HepG2 (cell line): ENCODE data around the gene ERF. TPM values are rescaled to one million over a fixed set of nuclear protein-coding genes. Genes with fewer than 3 reads are reported as not detected.
A peak's percentile ranks its signal among the peaks of the same experiment; 100 is the strongest.

Experiments used
- ARID2 ChIP-seq: sonication (generic); formaldehyde crosslinking; IDR thresholded peaks from 2 replicates; pipeline ENCODE4 v1.8.1; 2022; ENCODE audit warnings: mild to moderate bottlenecking, missing genetic modification reagents, borderline replicate concordance
- ATF4 ChIP-seq, 2 experiments: fragments of 450-650 bp in 1 of 2; sonication (generic) in 1 of 2; formaldehyde crosslinking; IDR thresholded peaks; 2 replicates each; pipeline versions ENCODE4 v1.5.0 to v1.8.0; 2020 to 2022; ENCODE audit warnings: mild to moderate bottlenecking in 1 of 2, missing genetic modification reagents in 1 of 2
- CC2D1A ChIP-seq: sonication (generic); formaldehyde crosslinking; IDR thresholded peaks from 2 replicates; pipeline ENCODE4 v1.8.1; 2023; ENCODE audit warnings: mild to moderate bottlenecking, missing genetic modification reagents
- CHD4 ChIP-seq: fragments of 200-600 bp; sonication (generic); IDR thresholded peaks from 2 replicates; pipeline ENCODE4 v1.7.0; 2017; ENCODE audit warnings: mild to moderate bottlenecking, low read length, borderline replicate concordance
- ELK4 ChIP-seq: sonication (generic); formaldehyde crosslinking; IDR thresholded peaks from 2 replicates; pipeline ENCODE4 v1.9.0; 2021; ENCODE audit warnings: missing genetic modification reagents, borderline replicate concordance
- HMG20A ChIP-seq: IDR thresholded peaks from 2 replicates; pipeline ENCODE4 v1.6.1; 2016; ENCODE audit warnings: borderline replicate concordance
- MEIS2 ChIP-seq: sonication (generic); formaldehyde crosslinking; IDR thresholded peaks from 2 replicates; pipeline ENCODE4 v1.9.0; 2021; ENCODE audit warnings: mild to moderate bottlenecking, missing genetic modification reagents
- NFAT5 ChIP-seq: sonication (generic); formaldehyde crosslinking; IDR thresholded peaks from 2 replicates; pipeline ENCODE4 v1.4.0; 2020; ENCODE audit warnings: missing genetic modification reagents
- RARA ChIP-seq: IDR thresholded peaks from 2 replicates; pipeline ENCODE4 v1.6.1; 2016; ENCODE audit warnings: missing genetic modification reagents, missing compliant biosample characterization
- TAF15 ChIP-seq: fragments of 200-400 bp; formaldehyde crosslinking; IDR thresholded peaks from one replicate; pipeline ENCODE4 v1.6.1; 2018; ENCODE audit warnings: mild to moderate bottlenecking, low read depth, low read length; ENCODE audit not compliant: poor library complexity, severe bottlenecking
- USF2 ChIP-seq, 2 experiments: sonication (generic) in 1 of 2; formaldehyde crosslinking in 1 of 2; IDR thresholded peaks; 2 replicates each; pipeline versions ENCODE4 v1.5.1 to v1.6.1; 2011 to 2020; ENCODE audit warnings: borderline replicate concordance in 1 of 2, low read depth in 1 of 2, low read length in 1 of 2, mild to moderate bottlenecking in 1 of 2, missing genetic modification reagents in 1 of 2, moderate library complexity in 1 of 2
- ZBTB3 ChIP-seq: sonication (generic); formaldehyde crosslinking; IDR thresholded peaks from 2 replicates; pipeline ENCODE4 v1.4.0; 2020; ENCODE audit warnings: low read depth, mild to moderate bottlenecking, moderate library complexity, missing genetic modification reagents, borderline replicate concordance
- ZBTB34 ChIP-seq: sonication (generic); formaldehyde crosslinking; IDR thresholded peaks from 2 replicates; pipeline ENCODE4 v1.8.0; 2022; ENCODE audit warnings: mild to moderate bottlenecking, missing genetic modification reagents
- ZMYM2 ChIP-seq: sonication (generic); formaldehyde crosslinking; IDR thresholded peaks from 2 replicates; pipeline ENCODE4 v1.8.0; 2022; ENCODE audit warnings: mild to moderate bottlenecking, missing genetic modification reagents
- ZNF333 ChIP-seq: sonication (generic); formaldehyde crosslinking; IDR thresholded peaks from 2 replicates; pipeline ENCODE4 v1.4.0; 2020; ENCODE audit warnings: mild to moderate bottlenecking, missing genetic modification reagents, borderline replicate concordance
- ZNF367 ChIP-seq: sonication (generic); formaldehyde crosslinking; IDR thresholded peaks from 2 replicates; pipeline ENCODE4 v1.4.0; 2020; ENCODE audit warnings: missing genetic modification reagents, borderline replicate concordance
- ZNF567 ChIP-seq: sonication (generic); formaldehyde crosslinking; IDR thresholded peaks from 2 replicates; pipeline ENCODE4 v1.8.1; 2023; ENCODE audit warnings: mild to moderate bottlenecking, missing genetic modification reagents, borderline replicate concordance
- polyA plus RNA-seq, 8 experiments: library from polyadenylated mRNA; depleted of rRNA in 3 of 8; stranded (reverse) in 7 of 8; unstranded in 1 of 8; fragments of >200 nt; fragmentation: Illumina TruSeq in 4 of 8; extraction: Trizol in 4 of 8; gene quantifications; 2 replicates each; pipeline versions ENCODE4 v1.2.1 to v1.2.3, GENCODE V29; 2011 to 2016; ENCODE audit warnings: low read depth in 4 of 8, missing spikeins in 1 of 8, mixed read lengths in 1 of 8; ENCODE audit not compliant: insufficient read depth in 1 of 8
- total RNA-seq, 5 experiments: library from RNA; depleted of rRNA; stranded (reverse); fragments of >200 nt; fragmentation: Illumina TruSeq; extraction: Trizol; gene quantifications; 2 replicates each; pipeline ENCODE4 v1.2.3, GENCODE V29; 2016; ENCODE audit warnings: low read depth in 1 of 5

The ERF gene
- total and polyA plus RNA-seq, 2 of the 13 experiments (the other 11 are each of a cell fraction or from before 2014, with no cell fraction given), result 67.1 to 69.9 TPM

GRCh38 chr19:42246143-42246921, 8.6 kb downstream of the ERF start (continued):
- TF ChIP-seq ZBTB3 (CRISPR knock-in tag), result no peak
- TF ChIP-seq ZNF333, result no peak
- no peak for TF ChIP-seq ZMYM2 (CRISPR knock-in tag)
- no peak for TF ChIP-seq NFAT5 (CRISPR knock-in tag)
- TF ChIP-seq TAF15, result no peak
- TF ChIP-seq ZBTB34, result 0 out of 2 replicates have a peak, but pooled peaks have one; percentile 32
- TF ChIP-seq USF2 (IDR thresholded peaks at IDR 0.05; ENCODE audit: low read depth, low read length), result no peak
- no peak for TF ChIP-seq USF2 (CRISPR knock-in tag; IDR thresholded peaks at IDR 0.05; ENCODE audit: borderline replicate concordance)
- TF ChIP-seq CHD4, result no peak
- no peak for TF ChIP-seq CC2D1A (CRISPR knock-in tag)
- TF ChIP-seq HMG20A (CRISPR knock-in tag), result no peak
- no peak for TF ChIP-seq ZNF567 (CRISPR knock-in tag)
- TF ChIP-seq ATF4 (CRISPR knock-in tag; IDR thresholded peaks at IDR 0.05), result no peak
- TF ChIP-seq ELK4 (CRISPR knock-in tag), result no peak
- no peak for TF ChIP-seq RARA
- no peak for TF ChIP-seq MEIS2 (CRISPR knock-in tag)
- TF ChIP-seq ARID2 (CRISPR knock-in tag), result no peak
- no peak for TF ChIP-seq ZNF367 (CRISPR knock-in tag)
